ENCODE measurements around the gene BTRC. TPM values are rescaled to one million over a fixed set of nuclear protein-coding genes. Genes with fewer than 3 reads are reported as not detected.
"Not testable (repeated sequence)": the region's sequence is repeated elsewhere in the genome, so short reads cannot be mapped to it uniquely, and the experiment has no call there.

BTRC gene
- polyA plus RNA-seq, 1 donor: 29.4 TPM

DNA sequence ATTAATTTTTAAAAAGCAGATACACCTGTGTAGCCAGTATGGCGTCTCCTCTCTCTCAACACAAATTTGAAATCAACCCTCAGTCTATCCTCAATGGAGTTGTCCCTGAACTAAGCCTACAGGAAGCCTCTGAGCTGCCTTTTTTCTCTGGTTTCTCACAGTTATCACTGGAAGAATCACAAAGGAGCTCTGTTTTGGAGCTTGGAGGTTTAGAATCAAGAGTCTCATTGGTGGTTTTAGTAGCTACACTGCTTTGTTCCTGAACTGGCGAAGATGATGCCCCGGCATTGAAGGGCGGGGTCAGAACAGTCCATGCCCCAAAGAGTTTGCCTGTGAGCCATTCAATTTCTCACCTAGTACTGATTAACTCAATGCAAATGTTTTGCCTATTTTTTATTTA, 16.1 kb upstream of the BTRC start:
- no peak for DNase-seq

DNA sequence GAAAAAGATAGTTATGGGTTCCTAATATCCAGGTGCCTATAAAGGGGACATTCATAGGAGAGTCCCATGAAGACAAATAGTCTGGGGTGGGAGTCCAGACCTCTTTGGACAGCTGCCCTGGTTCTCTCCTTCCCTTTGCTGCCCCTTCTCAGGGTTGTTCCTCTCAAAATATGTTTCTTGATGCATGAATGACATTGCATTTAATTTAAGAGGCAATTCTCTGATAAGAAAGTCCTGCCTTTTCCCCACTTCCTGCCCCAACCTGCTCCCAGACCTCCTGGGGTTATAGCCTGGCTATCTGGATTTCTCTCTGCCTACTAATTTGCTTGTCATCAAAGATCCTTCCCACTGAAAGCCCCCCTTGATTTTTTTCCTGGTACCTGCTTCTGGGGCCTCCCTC, 12.5 kb upstream of the BTRC start:
- DNase-seq: no peak

DNA sequence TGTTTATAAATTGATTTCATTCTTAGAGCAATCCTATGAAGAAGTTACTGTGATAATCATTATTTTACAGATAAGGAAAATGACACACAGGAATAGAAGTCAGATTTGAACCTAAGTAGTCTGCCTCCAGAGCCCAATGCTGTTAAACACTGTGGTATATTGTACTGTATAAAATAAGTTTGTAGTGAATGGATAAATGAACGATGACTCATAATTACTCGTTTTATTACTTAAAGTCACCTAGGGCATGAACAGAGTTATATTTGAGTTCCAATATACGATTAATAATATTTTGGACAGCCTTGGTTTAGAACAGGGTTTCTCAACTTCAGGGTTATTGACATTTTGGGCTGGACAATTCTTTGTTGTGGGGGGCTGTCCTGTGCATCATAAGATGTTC, 7.8 kb upstream of the BTRC start:
- DNase-seq: no peak

DNA sequence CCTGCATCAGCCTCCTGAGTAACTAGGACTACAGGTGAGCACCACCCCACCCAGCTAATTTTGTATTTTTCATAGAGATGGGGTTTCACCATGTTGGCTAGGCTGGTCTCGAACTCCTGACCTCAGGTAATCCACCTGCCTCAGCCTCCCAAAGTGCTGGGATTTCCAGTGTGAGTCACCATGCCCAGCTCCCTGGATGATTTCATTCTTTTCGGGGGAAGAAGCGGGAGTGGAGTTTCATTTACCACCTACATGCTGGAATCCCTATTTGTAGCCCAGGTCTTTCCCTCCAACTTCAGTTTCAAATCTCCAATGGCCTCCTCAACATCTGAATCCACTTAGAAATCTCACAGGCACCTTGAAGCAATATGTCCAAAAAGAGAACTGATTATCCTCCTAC, 2.9 kb upstream of the BTRC start:
- no peak for DNase-seq

DNA sequence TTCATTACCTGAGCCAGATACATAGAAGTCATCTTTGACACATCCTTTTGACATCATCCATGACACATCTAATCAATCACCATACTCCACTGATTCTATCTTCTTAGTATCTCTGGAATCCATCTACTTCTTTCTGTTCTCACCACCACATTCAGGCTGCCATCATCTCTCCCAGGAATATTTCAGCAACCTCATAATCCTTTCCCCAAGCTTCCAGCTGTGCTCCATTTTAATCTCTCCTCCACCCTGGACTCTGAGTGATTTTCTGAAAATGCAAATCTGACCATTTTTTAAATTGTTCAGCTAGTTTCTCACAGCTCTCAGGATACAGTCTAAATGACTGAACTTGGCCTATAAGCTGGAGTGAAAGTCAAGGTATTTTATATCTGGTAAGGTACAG, 2.5 kb upstream of the BTRC start:
- DNase-seq: no peak

DNA sequence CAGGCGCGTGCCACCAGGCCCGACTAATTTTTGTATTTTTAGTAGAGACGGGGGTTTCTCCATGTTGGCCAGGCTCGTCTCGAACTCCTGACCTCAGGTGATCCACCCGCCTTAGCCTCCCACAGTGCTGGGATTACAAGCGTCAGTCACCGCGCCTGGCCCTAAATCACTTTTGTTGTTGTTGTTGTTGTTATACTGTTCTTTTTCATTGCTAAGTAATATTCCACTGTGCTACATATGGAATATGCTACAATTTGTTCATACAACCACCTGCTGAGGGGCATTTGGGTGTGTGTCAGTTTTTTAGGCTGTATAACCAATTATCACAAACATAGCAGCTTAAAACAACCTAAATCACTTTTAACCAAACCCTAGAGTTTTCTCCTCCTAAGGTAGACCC, 1.1 kb upstream of the BTRC start:
- DNase-seq: not testable (repeated sequence)

DNA sequence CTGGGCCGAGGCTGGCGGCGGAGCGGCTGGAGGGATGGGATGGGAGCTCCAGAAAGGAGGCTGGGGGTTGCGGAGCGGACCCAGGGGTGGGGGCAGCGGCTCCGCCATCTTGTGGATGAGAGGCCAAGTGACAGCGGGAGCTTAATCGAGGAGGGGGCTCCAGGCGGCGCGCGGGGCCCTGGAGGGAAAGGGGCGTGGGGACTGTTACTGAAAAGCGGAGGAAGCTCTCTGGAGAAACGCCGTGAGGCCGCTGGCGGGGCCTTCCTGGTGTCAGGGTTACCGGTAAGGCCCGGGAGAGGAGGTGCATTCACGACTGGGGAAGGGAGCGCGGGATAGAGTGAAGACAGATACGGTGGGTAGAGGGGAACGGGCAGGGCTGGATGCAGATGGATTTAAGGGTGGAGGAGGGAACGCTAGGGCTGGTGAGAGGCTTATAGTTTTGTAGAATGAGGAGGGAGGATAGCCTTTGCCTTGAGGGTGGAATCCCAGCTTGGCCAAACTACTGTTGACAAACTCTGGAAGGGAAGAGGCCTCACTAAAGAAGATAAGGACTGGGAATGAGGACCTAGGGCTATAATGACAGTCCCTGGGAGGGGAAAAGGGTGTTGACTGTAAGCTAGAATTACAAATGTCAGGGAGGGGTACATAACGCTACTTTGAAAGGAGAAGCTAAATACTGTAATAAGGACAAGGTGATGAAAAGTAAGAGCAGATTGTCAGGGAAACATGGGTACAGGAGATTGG, 535 bp downstream of the BTRC start:
- DNase-seq: peak; percentile 63

DNA sequence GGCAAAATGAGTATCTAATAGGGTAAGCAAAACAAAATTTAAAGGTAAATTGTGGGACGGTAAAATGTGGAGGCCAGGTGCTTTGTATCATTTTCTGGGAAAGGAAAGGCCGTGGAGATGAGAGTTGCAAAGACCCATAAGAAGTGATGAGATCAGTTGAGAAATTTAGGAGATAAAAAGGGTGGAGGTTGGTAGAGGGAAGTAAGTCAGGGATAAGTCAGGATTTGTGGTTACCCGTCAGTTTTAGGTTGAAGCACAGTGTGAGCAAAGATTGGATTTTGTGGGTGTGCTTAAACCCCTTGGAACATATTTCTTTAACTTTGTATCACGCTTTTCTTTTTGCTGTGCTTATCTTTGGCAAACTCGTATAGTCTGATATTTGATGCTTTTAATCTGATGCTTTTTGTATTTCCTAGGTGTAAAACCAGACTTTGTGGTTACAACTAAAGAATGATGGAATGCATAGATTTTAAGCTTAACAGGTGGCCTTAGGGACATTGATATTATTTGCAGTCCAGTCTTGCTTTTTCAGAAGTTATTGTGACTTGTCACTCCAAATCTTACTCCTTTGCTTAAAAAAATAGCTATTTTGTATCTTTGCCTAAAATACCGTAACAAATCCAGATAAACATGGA, 1.2 kb downstream of the BTRC start:
- DNase-seq: no peak

DNA sequence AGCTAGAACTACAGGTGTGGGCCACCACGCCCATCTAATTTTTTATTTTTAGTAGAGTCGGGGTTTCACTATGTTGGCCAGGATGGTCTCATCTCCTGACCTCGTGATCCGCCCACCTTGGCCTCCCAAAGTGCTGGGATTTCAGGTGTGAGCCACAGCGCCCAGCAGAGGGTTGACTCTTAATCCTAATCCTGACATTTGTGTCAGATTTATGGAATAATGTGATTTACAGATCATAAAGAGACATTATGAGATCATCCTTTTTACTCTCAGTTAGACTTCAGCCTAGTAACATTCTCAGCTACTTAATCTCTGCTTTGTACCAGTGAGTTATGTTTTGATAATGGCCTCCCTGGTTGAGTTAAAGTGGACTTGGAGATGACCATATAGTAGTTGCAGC, 2.2 kb downstream of the BTRC start:
- no peak for DNase-seq

DNA sequence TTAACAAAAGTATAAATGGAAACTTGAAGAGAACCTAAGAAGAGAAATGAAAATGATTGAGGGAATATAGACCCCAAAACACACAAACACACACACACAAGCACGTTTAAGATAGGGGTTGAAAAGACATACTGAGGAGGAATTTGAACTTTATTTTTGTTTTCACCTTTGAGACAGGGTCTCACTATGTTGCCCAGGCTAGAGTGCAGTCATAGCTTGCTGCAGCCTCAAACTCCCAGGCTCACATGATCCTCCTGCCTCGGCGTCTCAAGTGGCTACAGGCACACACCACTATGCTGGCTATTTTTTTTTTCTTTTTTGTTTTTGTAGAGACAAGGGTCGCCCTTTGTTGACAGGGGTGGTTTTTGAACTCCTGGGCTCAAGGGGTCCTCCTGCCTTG, 4.0 kb downstream of the BTRC start:
- no peak for DNase-seq

DNA sequence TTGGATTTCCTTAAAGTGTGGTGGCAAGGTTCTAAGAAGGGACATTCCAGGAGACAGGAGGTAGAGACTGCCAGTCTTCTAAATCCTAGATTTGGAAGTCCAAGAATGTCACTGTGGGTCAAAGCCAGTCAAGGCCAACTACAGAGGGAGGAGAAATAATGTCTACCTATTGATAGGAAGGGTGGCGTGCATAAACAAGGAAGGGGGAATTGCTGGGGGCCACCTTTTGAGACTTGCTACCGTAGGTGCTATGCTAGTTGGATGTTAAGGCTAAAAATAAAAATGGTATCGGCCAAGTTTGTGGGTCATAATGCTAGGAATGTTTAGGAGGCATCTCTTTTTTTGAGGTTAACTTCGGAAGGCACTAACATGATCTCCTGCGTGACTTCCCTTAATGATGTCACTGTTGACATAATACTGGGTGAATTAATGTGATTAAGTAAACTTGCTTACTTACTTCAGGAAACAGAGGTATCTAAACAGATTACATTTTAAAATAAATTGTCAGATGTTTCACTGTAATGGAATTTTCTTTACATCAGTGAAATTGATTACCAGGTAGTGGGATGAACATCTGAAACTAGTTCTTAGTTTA, 4.8 kb downstream of the BTRC start:
- DNase-seq: no peak

DNA sequence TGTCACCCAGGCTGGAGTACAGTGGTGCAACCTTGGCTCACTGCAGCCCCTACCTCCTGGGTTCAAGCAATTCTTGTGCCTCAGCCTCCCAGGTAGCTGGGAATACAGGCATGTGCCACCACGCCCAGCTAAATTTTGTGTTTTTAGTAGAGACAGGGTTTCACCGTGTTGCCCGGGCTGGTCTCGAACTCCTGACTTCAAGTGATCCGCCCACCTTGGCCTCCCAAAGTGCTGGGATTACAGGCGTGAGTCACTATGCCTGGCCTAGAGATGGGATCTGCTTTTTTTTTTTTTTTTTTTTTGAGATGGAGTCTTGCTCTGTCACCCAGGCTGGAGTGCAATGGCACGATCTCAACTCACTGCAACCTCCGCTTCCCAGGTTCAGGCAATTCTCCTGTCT, 6.1 kb downstream of the BTRC start:
- DNase-seq: not testable (repeated sequence)

DNA sequence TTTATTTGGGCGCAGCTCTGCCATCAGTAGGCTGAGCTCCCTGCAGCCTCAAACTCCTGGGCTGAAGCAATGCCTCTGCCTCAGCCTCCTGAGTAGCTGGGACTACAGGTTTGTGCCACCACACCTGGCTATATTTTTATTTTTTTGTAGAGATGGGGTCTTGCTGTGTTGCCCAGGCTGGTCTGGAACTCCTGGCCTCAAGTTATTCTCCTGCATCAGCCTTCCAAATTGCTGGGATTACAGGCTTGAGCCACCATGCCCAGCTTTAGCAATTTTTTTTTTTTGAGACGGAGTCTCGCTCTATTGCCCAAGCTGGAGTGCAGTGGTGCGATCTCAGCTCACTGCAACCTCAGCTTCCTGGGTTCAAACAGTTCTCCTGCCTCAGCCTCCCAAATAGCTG, 6.9 kb downstream of the BTRC start:
- DNase-seq: not testable (repeated sequence)

DNA sequence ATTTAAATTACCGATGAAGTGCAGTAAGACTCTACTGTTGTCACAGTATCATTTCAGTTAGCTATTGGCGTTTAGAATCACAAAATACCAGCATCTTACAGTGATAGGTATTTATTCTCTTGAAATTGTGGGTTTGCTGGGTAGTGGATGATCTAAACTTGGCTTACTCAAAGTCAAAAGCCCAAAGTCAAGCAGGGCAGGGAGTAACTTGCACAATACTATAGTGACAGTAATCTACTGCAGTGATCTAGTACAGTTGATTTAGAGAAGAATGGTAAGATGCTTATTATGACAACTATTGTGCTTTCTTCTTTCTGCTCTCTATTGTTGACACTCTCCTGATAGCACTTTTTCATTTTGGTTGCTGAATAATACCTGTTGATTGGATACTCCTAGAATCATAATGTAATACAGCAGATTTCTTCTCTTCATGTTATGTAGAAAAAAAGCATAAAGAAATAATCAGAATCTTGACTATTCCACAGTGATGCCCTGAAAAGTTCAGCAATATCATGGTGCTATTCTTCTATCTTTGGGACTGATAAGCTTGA, 10.0 kb downstream of the BTRC start:
- DNase-seq: no peak

DNA sequence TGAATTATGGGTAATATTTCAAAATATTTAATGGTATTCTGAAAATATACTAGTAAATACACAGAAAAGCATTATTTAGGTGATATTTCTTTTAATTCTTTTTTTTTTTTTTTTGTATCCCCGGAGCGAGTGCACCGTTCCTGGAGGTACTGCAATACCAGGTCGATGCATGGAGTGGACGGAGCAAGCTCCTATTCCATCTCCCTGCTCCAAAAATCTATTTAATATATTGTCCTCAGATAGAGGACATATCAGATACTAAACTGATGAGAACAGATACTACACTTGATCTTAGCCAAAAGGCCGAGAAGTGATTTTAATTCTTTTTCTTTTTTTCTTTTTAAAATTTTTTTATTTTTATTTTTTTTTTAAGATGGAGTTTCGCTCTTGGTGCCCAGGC, 10.8 kb downstream of the BTRC start:
- DNase-seq: no peak

DNA sequence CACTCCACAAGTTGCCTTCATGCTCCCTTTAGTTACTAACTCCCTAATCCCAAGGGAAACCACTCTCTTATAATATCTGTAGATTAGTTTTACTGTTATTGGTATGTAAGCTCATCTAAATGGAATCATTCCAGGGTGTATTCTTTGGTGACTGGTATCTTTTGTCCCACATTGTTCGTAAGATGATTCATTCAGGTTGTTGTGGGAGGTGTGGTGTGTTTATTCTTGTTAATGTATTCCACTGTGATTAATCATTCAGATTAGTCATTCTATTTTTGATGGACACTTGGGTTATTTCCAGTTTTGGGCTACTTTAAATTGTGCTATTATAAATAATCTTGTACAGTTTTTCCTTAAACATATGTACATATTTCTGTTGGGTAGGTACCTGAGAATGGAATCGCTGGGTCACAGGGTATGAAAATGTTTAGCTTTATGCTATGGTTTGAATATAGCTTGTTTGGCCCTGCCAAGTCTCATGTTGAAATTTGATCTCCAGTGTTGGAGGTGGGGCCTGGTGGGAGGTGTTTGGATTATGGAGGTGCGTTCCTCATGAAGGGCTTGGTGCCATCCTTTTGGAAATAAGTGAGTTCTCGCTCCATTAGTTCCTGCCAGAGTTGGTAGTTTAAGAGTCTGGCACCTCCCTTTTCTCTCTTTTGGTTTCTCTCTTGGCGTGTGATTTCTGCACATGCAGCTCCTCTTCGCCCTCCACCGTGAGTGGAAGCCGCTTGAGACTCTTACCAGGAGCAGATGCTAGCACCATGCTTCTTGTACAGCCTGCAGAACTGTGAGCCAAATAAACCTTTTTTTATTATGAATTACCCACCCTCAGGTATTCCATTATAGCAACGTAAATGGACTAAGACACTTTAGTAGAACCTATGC, 13.8 kb downstream of the BTRC start:
- DNase-seq: no peak

DNA sequence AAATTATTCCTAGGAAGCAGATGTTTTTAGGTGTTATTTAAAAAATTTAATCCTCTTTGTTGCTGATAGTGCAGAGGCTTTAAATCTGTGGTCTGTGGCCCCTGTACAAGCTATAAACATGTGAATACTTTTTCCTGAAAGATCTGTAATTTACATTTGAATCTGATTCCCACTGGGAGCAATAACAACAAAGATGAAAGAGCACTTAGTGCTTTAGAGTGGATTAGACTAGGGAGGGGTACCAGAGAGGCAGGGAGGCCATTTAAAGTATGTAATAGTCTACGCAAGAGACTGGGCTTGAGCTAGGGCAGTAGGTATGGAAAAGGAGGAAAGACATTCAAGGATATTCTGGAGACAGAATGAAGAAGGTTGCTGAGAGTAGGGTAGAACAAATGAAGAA, 19.1 kb downstream of the BTRC start:
- no peak for DNase-seq

DNA sequence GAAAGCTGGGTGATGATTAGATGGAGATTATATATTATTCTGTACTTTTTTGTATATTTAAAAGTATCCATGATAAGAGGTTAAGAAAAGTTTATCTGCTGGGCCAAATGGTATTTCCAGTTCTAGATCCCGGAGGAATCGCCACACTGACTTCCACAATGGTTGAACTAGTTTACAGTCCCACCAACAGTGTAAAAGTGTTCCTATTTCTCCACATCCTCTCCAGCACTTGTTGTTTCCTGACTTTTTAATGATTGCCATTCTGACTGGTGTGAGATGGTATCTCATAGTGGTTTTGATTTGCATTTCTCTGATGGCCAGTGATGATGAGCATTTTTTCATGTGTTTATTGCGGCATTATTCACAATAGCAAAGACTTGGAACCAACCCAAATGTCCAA, 20.0 kb downstream of the BTRC start:
- DNase-seq: not testable (repeated sequence)

DNA sequence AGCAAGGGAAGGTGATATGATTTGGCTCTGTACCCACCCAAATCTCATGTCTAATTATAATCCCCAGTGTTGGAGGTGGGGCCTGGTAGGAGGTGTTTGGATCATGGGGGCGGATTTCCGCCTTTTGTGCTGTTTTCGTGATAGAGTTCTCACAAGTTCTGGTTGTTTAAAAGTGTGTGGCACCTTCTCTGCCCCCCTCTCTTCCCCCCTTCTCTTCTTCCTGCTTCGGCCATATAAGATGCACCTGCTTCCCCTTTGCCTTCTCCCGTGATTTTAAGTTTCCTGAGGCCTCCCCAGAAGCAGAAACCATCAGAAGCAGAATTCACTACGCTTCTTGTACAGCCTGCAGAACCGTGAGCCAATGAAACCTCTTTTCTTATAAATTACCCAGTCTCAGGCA, 21.1 kb downstream of the BTRC start:
- DNase-seq: no peak

DNA sequence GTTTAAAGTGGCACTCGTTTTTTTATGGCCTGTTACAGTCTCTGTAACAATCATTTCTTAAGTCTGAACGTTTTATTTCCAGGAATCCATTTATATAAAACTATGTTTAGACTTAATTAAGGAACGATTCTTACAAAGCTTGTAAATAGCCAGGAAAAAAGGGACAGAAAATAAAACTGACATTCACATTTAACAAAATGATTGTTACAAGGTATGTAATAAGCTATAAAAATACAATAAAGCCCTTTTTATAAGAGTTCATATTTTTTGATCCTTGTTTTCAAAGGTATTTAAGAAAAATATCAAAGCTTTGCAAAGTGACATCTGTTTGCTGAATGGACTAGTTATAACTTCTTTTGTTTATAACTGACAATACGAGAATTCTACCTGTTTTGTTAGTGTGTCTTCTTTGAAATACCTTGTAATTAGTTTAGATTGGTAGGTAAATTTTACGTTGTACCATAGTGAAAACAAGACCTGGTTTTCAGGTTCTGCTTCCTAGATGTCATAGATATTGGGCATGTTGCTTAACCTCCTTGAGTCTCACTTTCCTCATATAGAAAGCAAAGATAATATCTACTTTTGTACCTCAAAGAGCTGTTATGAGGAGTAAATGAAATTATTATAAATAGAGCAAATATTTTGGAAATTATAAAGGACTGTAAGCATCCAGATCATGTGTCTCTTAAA, 25.8 kb downstream of the BTRC start:
- no peak for DNase-seq

DNA sequence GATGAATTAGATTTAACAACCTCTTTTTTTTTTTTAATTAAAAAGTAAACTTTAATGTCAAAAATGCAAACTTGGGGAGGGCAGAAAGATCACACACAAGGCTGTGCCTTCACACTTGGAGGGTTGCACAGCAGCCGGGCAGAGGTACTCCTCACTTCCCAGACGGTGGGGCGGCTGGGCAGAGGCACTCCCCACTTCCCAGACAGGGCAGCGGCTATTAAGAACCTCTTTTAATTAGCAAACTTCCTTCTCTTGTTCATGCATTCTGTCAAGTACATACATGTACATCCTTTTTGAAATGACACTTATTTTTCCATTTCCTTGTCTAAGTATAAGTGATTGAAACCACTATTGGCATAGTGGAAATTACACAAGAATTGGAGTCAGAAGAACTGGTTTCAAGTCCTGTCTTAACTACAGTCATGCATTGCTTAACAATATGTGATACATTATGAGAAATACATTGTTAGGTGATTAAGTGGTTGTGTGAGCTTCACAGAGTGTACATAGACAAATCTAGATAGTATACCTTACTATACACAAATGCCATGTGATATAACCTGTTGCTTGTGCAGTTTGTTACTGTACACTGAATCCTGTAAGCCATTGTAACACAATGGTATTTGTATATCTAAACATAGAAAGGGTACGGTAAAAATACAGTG, 26.5 kb downstream of the BTRC start:
- DNase-seq: no peak
